Smooth muscle cell (in vitro differentiated cells): ENCODE measurements around the gene CACNG8. TPM values are rescaled to one million over a fixed set of nuclear protein-coding genes. Genes with fewer than 3 reads are reported as not detected.

Experiments
- DNase-seq: peaks from one replicate; lab custom pipeline; 2025; ENCODE audit not compliant: unreplicated experiment; lab: John Stamatoyannopoulos, UW
- H2AFZ ChIP-seq: fragments of 200-600 bp; sonication (generic); 2 replicates; pipeline ENCODE4 v1.6.0; 2016; ENCODE audit warnings: antibody characterized with exemption, low read depth, mild to moderate bottlenecking
- H3F3A ChIP-seq: fragments of 200-600 bp; sonication (generic); 2 replicates; pipeline ENCODE4 v1.6.0; 2017; ENCODE audit warnings: antibody characterized with exemption, low read depth
- H3K27ac ChIP-seq: fragments of 200-600 bp; sonication (generic); 2 replicates; pipeline ENCODE4 v1.5.1; 2016; ENCODE audit warnings: low read depth, mild to moderate bottlenecking
- H3K27me3 ChIP-seq: fragments of 200-600 bp; sonication (generic); 2 replicates; pipeline ENCODE4 v1.6.1; 2016; ENCODE audit warnings: low read depth, mild to moderate bottlenecking
- H3K36me3 ChIP-seq: fragments of 200-600 bp; sonication (generic); 2 replicates; pipeline ENCODE4 v1.5.1; 2016; ENCODE audit warnings: low read depth
- H3K4me1 ChIP-seq: fragments of 200-600 bp; sonication (generic); 2 replicates; pipeline ENCODE4 v1.5.1; 2016; ENCODE audit warnings: low read depth
- H3K4me2 ChIP-seq: fragments of 200-600 bp; sonication (generic); 2 replicates; pipeline ENCODE4 v1.6.0; 2016; ENCODE audit warnings: mild to moderate bottlenecking
- H3K4me3 ChIP-seq: fragments of 200-600 bp; sonication (generic); 2 replicates; pipeline ENCODE4 v1.5.1; 2016; ENCODE audit warnings: mild to moderate bottlenecking
- H3K79me2 ChIP-seq: fragments of 200-600 bp; sonication (generic); 2 replicates; pipeline ENCODE4 v1.6.0; 2016; ENCODE audit warnings: low read depth, mild to moderate bottlenecking
- H3K9ac ChIP-seq: fragments of 200-600 bp; sonication (generic); 2 replicates; pipeline ENCODE4 v1.6.0; 2016; ENCODE audit warnings: low read depth
- H3K9me3 ChIP-seq: fragments of 200-600 bp; sonication (generic); replicated peaks from 2 replicates; pipeline ENCODE4 v1.5.1; 2016; ENCODE audit warnings: low read depth
- H4K20me1 ChIP-seq: fragments of 200-600 bp; sonication (generic); 2 replicates; pipeline ENCODE4 v1.6.0; 2016; ENCODE audit warnings: low read depth
- CTCF ChIP-seq: fragments of 200-600 bp; sonication (generic); IDR thresholded peaks from 2 replicates; pipeline ENCODE4 v1.5.1; 2017; ENCODE audit warnings: borderline replicate concordance, mild to moderate bottlenecking, antibody characterized with exemption; ENCODE audit not compliant: insufficient read depth, poor library complexity, severe bottlenecking
- WGBS: methylation state at CpG from one replicate; pipeline ENCODE4 v1.1.7; 2016; ENCODE audit warnings: low lambda C conversion rate; 5-methylcytosine and 5-hydroxymethylcytosine counted together
- polyA plus RNA-seq: library from polyadenylated mRNA; unstranded; fragments of >200 nt; fragmentation: Nextera tagmentation; extraction: Ambion mirVana; gene quantifications from 2 replicates; pipeline ENCODE4 v1.2.1, GENCODE V29; 2016
- total RNA-seq: library from RNA; depleted of rRNA; stranded (reverse); fragments of >200 nt; gene quantifications from 2 replicates; pipeline ENCODE4 v1.2.3, GENCODE V29; 2014

CACNG8 gene
- total and polyA plus RNA-seq, 2 experiments from 2014 or later = 0.03 to 0.31 TPM

GRCh38 chr19:53981376-53981951 lies 18.7 kb downstream of the CACNG8 start:
- H2AFZ ChIP-seq = no peak overlapping the region
- H3K36me3 ChIP-seq = no peaks in the 10 kb centered on the region
- no peaks in the 10 kb centered on the region for H3K4me1 ChIP-seq
- peaks cover 4% of the 10 kb centered on the region for H3F3A ChIP-seq
- no peak for DNase-seq
- H3K9me3 ChIP-seq = no peaks in the 10 kb centered on the region
- no peak for TF ChIP-seq CTCF
- H3K79me2 ChIP-seq = no peaks in the 10 kb centered on the region
- WGBS = 76% methylated on average over 13 of the region's 13 CpGs
- H3K9ac ChIP-seq = no peak overlapping the region
- H3K27me3 ChIP-seq = peaks cover 7% of the 10 kb centered on the region
- no peak overlapping the region for H3K27ac ChIP-seq
- H4K20me1 ChIP-seq = no peaks in the 10 kb centered on the region
- no peak overlapping the region for H3K4me3 ChIP-seq
- H3K4me2 ChIP-seq = peak overlapping the region; percentile 82

- Histone ChIP-seq H3K27ac (no peak overlapping the region), H4K20me1 (no peaks in the 10 kb centered on the region), H2AFZ (no peak overlapping the region), H3K4me1 (no peaks in the 10 kb centered on the region), H3K27me3 (peaks cover 7% of the 10 kb centered on the region), H3F3A (peaks cover 4% of the 10 kb centered on the region), H3K9ac (no peak overlapping the region), H3K79me2 (no peaks in the 10 kb centered on the region), H3K36me3 (no peaks in the 10 kb centered on the region), H3K9me3 (no peaks in the 10 kb centered on the region), H3K4me3 (peak overlapping the region; percentile 41), H3K4me2 (peak overlapping the region; percentile 82)
- DNase-seq = no peak
- 4% methylated on average over 25 of the region's 62 CpGs for WGBS
- no peak for TF ChIP-seq CTCF
Observed at GRCh38 chr19:53982001-53982451, 19.3 kb downstream of the CACNG8 start.

- DNase-seq = no peak
- no peak for TF ChIP-seq CTCF
- no peak overlapping the region for H3K9ac ChIP-seq
- no peaks in the 10 kb centered on the region for H3K79me2 ChIP-seq
- H3K36me3 ChIP-seq = no peaks in the 10 kb centered on the region
- no peaks in the 10 kb centered on the region for H4K20me1 ChIP-seq
- H3K4me3 ChIP-seq = no peak overlapping the region
- H3K4me1 ChIP-seq = no peaks in the 10 kb centered on the region
- peak overlapping the region; percentile 75 for H3K4me2 ChIP-seq
- WGBS = no CpG with 5 or more reads among the region's 61 CpGs
- H2AFZ ChIP-seq = no peak overlapping the region
- no peak overlapping the region for H3K27ac ChIP-seq
- H3K27me3 ChIP-seq = peaks cover 7% of the 10 kb centered on the region
- no peaks in the 10 kb centered on the region for H3K9me3 ChIP-seq
- peaks cover 4% of the 10 kb centered on the region for H3F3A ChIP-seq
Observed at GRCh38 chr19:53982611-53983010, 19.9 kb downstream of the CACNG8 start.

GRCh38 chr19:53983457-53984289 lies 20.9 kb downstream of the CACNG8 start:
- Histone ChIP-seq H2AFZ (no peak overlapping the region), H3K79me2 (no peaks in the 10 kb centered on the region), H3K27me3 (peaks cover 7% of the 10 kb centered on the region), H3K9me3 (no peaks in the 10 kb centered on the region), H3K4me1 (no peaks in the 10 kb centered on the region), H3K27ac (no peak overlapping the region), H3K9ac (no peak overlapping the region), H3K36me3 (no peaks in the 10 kb centered on the region), H4K20me1 (no peaks in the 10 kb centered on the region), H3F3A (no peaks in the 10 kb centered on the region), H3K4me2 (no peak overlapping the region), H3K4me3 (no peak overlapping the region)
- TF ChIP-seq CTCF = no peak
- WGBS = 91% methylated on average over 24 of the region's 24 CpGs
- no peak for DNase-seq
